Uterus (tissue), 4 donors: ENCODE data around the gene LRRC74A. TPM values are rescaled to one million over a fixed set of nuclear protein-coding genes. Genes with fewer than 3 reads are reported as not detected.

Experiments
- DNase-seq, 2 donors: peaks; one replicate each; pipeline ENCODE4 v3.0.0-alpha.2; 2019 to 2020
- H3K27ac ChIP-seq, 2 donors: fragments of 200-600 bp; sonication (generic); 1 replicate in 1 of 2; 2 replicates in 1 of 2; pipeline ENCODE4 v1.5.1; 2016 to 2018
- H3K27me3 ChIP-seq, 2 donors: fragments of 200-600 bp; sonication (generic); one replicate each; pipeline ENCODE4 v1.5.1; 2018 to 2019; ENCODE audit warnings: control low read depth in 1 of 2
- H3K36me3 ChIP-seq, 2 donors: fragments of 200-600 bp; sonication (generic); one replicate each; pipeline ENCODE4 v1.5.1; 2019; ENCODE audit warnings: control low read depth in 1 of 2
- H3K4me1 ChIP-seq, 2 donors: fragments of 200-600 bp; sonication (generic); one replicate each; pipeline ENCODE4 v1.5.1; 2018 to 2019; ENCODE audit warnings: control low read depth in 1 of 2
- H3K4me3 ChIP-seq, 2 donors: fragments of 200-600 bp; sonication (generic); 1 replicate in 1 of 2; 2 replicates in 1 of 2; pipeline ENCODE4 v1.5.1; 2018 to 2019; ENCODE audit warnings: mild to moderate bottlenecking in 1 of 2
- H3K9me3 ChIP-seq, 2 donors: fragments of 200-600 bp; sonication (generic); one replicate each; pipeline ENCODE4 v1.5.1; 2019; ENCODE audit warnings: control low read depth in 1 of 2
- CTCF ChIP-seq, 4 experiments: fragments of 200-600 bp in 2 of 4; fragments of 450-650 bp in 2 of 4; sonication (generic) in 2 of 4; IDR thresholded peaks; one replicate each; pipeline ENCODE4 v1.5.1; 2016 to 2019; ENCODE audit warnings: antibody characterized with exemption in 4 of 4, mild to moderate bottlenecking in 2 of 4, moderate library complexity in 1 of 4
- POLR2A ChIP-seq, 2 donors: fragments of 450-650 bp; IDR thresholded peaks; one replicate each; pipeline ENCODE4 v1.6.1; 2016; ENCODE audit warnings: antibody characterized with exemption in 2 of 2, mild to moderate bottlenecking in 1 of 2, moderate library complexity in 1 of 2
- intact Hi-C: fragments of 100-400 bp; cut with DNase I; formaldehyde crosslinking; loops from one replicate; pipeline ENCODE4 v1.15.1; 2023; ENCODE audit warnings: low total_unique reads
- total RNA-seq, 4 donors: library from RNA; depleted of rRNA in 3 of 4; stranded (reverse); fragments of >200 nt in 3 of 4; gene quantifications; one replicate each; pipeline versions ENCODE4 v1.1.0 to v1.2.4, GENCODE V29; 2014 to 2023
- donor health status: DM: yes; HTN: yes; CAD: no.

The LRRC74A gene
- total RNA-seq, 4 donors from 2014 or later, result not detected

DNA sequence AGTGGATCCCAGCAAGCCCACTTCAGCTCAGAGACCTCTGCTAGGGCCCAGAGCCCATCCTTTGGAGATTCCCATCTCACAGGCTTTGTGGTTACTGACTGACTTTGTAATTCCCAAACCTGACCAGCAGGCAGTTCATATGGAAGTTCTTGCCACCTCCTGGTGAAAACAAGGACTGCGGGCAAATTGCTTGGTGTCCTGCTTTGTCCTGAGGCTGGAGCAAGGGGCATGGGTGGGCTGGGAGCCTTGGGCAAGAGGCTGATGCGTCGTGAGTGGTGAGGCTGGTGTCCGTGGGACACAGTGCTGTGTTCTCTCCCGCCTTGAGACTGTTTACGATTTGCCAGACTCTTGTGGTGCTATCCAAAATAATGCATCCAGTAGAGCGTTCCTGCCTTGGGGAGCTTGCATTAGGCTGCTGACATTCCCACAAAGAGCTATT is 91.0 kb downstream of the LRRC74A start:
- DNase-seq, result peak; percentile 47 to 52
- Histone ChIP-seq H3K4me3 (no peak overlapping the region), H3K4me1 (peaks cover 21 to 32% of the 10 kb centered on the region in 2 donors), H3K36me3 (no peaks in the 10 kb centered on the region), H3K27me3 (no peaks in the 10 kb centered on the region), H3K27ac (peak overlapping the region; percentile 83 to 88), H3K9me3 (no peaks in the 10 kb centered on the region)
- TF ChIP-seq CTCF (IDR thresholded peaks at IDR 0.05) (peak; percentile 15 to 51 (median 38)), POLR2A (IDR thresholded peaks at IDR 0.05) (no peak)
- intact Hi-C loops, result no loop called here

GRCh38 chr14:76917745-76918255 is 91.6 kb downstream of the LRRC74A start:
- peaks cover 21 to 32% of the 10 kb centered on the region in 2 donors for H3K4me1 ChIP-seq
- H3K9me3 ChIP-seq, result no peaks in the 10 kb centered on the region
- no peak overlapping the region for H3K4me3 ChIP-seq
- no peak for TF ChIP-seq POLR2A (IDR thresholded peaks at IDR 0.05)
- no peak for TF ChIP-seq CTCF (IDR thresholded peaks at IDR 0.05)
- H3K27me3 ChIP-seq, result no peaks in the 10 kb centered on the region
- DNase-seq, result peak; percentile 45 to 52
- peak overlapping the region; percentile 83 to 88 for H3K27ac ChIP-seq
- intact Hi-C loops, result no loop called here
- H3K36me3 ChIP-seq, result no peaks in the 10 kb centered on the region

GRCh38 chr14:76918256-76918781 is 92.1 kb downstream of the LRRC74A start:
- TF ChIP-seq CTCF (IDR thresholded peaks at IDR 0.05), result no peak
- no peak for TF ChIP-seq POLR2A (IDR thresholded peaks at IDR 0.05)
- Histone ChIP-seq H3K27ac (peak overlapping the region; percentile 83 to 88), H3K9me3 (no peaks in the 10 kb centered on the region), H3K27me3 (no peaks in the 10 kb centered on the region), H3K4me1 (peaks cover 21 to 32% of the 10 kb centered on the region in 2 donors), H3K36me3 (no peaks in the 10 kb centered on the region), H3K4me3 (no peak overlapping the region)
- intact Hi-C loops, result no loop called here
- peak; percentile 82 to 91 for DNase-seq

- Histone ChIP-seq H3K9me3 (no peaks in the 10 kb centered on the region), H3K36me3 (no peaks in the 10 kb centered on the region), H3K27ac (peak overlapping the region; percentile 83 to 88), H3K4me1 (peaks cover 21 to 32% of the 10 kb centered on the region in 2 donors), H3K4me3 (no peak overlapping the region), H3K27me3 (no peaks in the 10 kb centered on the region)
- peak; percentile 98 for DNase-seq
- intact Hi-C loops, result no loop called here
- TF ChIP-seq CTCF (IDR thresholded peaks at IDR 0.05), result peak in 2 of 4 experiments; percentile 11 to 40
- peak in 1 of 2 donors; percentile 23 for TF ChIP-seq POLR2A (IDR thresholded peaks at IDR 0.05)
These were observed 92.7 kb downstream of the LRRC74A start for GRCh38 chr14:76918782-76919394.

Other genes with a start within 250 kb of the LRRC74A start
- 10 to 100 TPM in 3 of 4 donors, 1 to 10 TPM in 1; 3.6 to 23.4 (median 16.4) TPM for gene VASH1, start 64.9 kb upstream of the LRRC74A start, total RNA-seq
- 10 to 100 TPM in 2 of 4 donors, 1 to 10 TPM in 2; 4.1 to 24.4 (median 10.5) TPM for gene ANGEL1, start 13.5 kb upstream of the LRRC74A start, total RNA-seq
- gene IRF2BPL, start 202.3 kb downstream of the LRRC74A start, total RNA-seq, result 10 to 100 TPM; 15.6 to 60.8 (median 36.6) TPM